HepG2 (cell line): ENCODE measurements around the gene ATP7B. TPM values are rescaled to one million over a fixed set of nuclear protein-coding genes. Genes with fewer than 3 reads are reported as not detected.

ENCODE experiments used
- BRCA1 ChIP-seq: sonication (generic); formaldehyde crosslinking; IDR thresholded peaks from 2 replicates; pipeline ENCODE4 v1.4.0; 2020; ENCODE audit warnings: missing genetic modification reagents
- GFI1 ChIP-seq: sonication (generic); formaldehyde crosslinking; IDR thresholded peaks from 2 replicates; pipeline ENCODE4 v1.5.0; 2020; ENCODE audit warnings: missing genetic modification reagents, mild to moderate bottlenecking, borderline replicate concordance
- HNRNPK ChIP-seq: fragments of 200-400 bp; formaldehyde crosslinking; IDR thresholded peaks from 2 replicates; pipeline ENCODE4 v1.6.1; 2018; ENCODE audit warnings: low read length, low read depth, moderate library complexity, mild to moderate bottlenecking; ENCODE audit not compliant: poor library complexity, severe bottlenecking
- IRX3 ChIP-seq: sonication (generic); formaldehyde crosslinking; IDR thresholded peaks from 2 replicates; pipeline ENCODE4 v1.8.1; 2023; ENCODE audit warnings: mild to moderate bottlenecking, low read depth, missing genetic modification reagents, borderline replicate concordance
- MAFK ChIP-seq, 2 experiments: IDR thresholded peaks in 1 of 2; conservative IDR thresholded peaks in 1 of 2; 2 replicates each; pipeline ENCODE4 v1.6.1; 2011; ENCODE audit warnings: improper control_type of control experiment in 2 of 2, low read length in 2 of 2
- RARG ChIP-seq: sonication (generic); formaldehyde crosslinking; IDR thresholded peaks from 2 replicates; pipeline ENCODE4 v1.4.0; 2020; ENCODE audit warnings: low read depth, mild to moderate bottlenecking, missing genetic modification reagents
- STAT5B ChIP-seq: sonication (generic); formaldehyde crosslinking; IDR thresholded peaks from 2 replicates; pipeline ENCODE4 v1.4.0; 2020; ENCODE audit warnings: missing genetic modification reagents
- ZNF225 ChIP-seq: sonication (generic); formaldehyde crosslinking; IDR thresholded peaks from 2 replicates; pipeline ENCODE4 v1.4.0; 2020; ENCODE audit warnings: mild to moderate bottlenecking, missing genetic modification reagents
- ZNF256 ChIP-seq: sonication (generic); formaldehyde crosslinking; conservative IDR thresholded peaks from 2 replicates; pipeline ENCODE4 v1.4.0; 2020; ENCODE audit warnings: missing genetic modification reagents
- ZNF329 ChIP-seq: sonication (generic); formaldehyde crosslinking; IDR thresholded peaks from 2 replicates; pipeline ENCODE4 v1.9.0; 2021; ENCODE audit warnings: low read depth, mild to moderate bottlenecking, missing genetic modification reagents
- ZNF567 ChIP-seq: sonication (generic); formaldehyde crosslinking; IDR thresholded peaks from 2 replicates; pipeline ENCODE4 v1.8.1; 2023; ENCODE audit warnings: mild to moderate bottlenecking, missing genetic modification reagents, borderline replicate concordance
- ZNF629 ChIP-seq: sonication (generic); formaldehyde crosslinking; conservative IDR thresholded peaks from 2 replicates; pipeline ENCODE4 v1.5.0; 2020; ENCODE audit warnings: missing genetic modification reagents
- polyA plus RNA-seq, 8 experiments: library from polyadenylated mRNA; depleted of rRNA in 3 of 8; stranded (reverse) in 7 of 8; unstranded in 1 of 8; fragments of >200 nt; fragmentation: Illumina TruSeq in 4 of 8; extraction: Trizol in 4 of 8; gene quantifications; 2 replicates each; pipeline versions ENCODE4 v1.2.1 to v1.2.3, GENCODE V29; 2011 to 2016; ENCODE audit warnings: low read depth in 4 of 8, missing spikeins in 1 of 8, mixed read lengths in 1 of 8; ENCODE audit not compliant: insufficient read depth in 1 of 8
- total RNA-seq, 5 experiments: library from RNA; depleted of rRNA; stranded (reverse); fragments of >200 nt; fragmentation: Illumina TruSeq; extraction: Trizol; gene quantifications; 2 replicates each; pipeline ENCODE4 v1.2.3, GENCODE V29; 2016; ENCODE audit warnings: low read depth in 1 of 5
- TF ChIP-seq, protein P1 (sequence below): sonication (generic); formaldehyde crosslinking; IDR thresholded peaks from 2 replicates; pipeline ENCODE4 v1.5.1; 2020; ENCODE audit warnings: mild to moderate bottlenecking, missing genetic modification reagents
- TF ChIP-seq, protein P2 (sequence below): IDR thresholded peaks from 2 replicates; pipeline ENCODE4 v1.6.1; 2016; ENCODE audit warnings: control low read depth
- TF ChIP-seq, protein P3 (sequence below): sonication (generic); formaldehyde crosslinking; IDR thresholded peaks from 2 replicates; pipeline ENCODE4 v1.8.0; 2022; ENCODE audit warnings: mild to moderate bottlenecking, missing genetic modification reagents, moderate library complexity
- TF ChIP-seq, protein P4 (sequence below), 2 experiments: sonication (generic) in 1 of 2; formaldehyde crosslinking in 1 of 2; IDR thresholded peaks; 2 replicates each; pipeline versions ENCODE4 v1.4.0 to v1.6.1; 2018 to 2020; ENCODE audit warnings: missing genetic modification reagents in 2 of 2, borderline replicate concordance in 1 of 2, low read depth in 1 of 2, mild to moderate bottlenecking in 1 of 2, missing biosample characterization in 1 of 2
- TF ChIP-seq, protein P5 (sequence below), 2 experiments: sonication (generic) in 1 of 2; formaldehyde crosslinking in 1 of 2; IDR thresholded peaks; 2 replicates each; pipeline versions ENCODE4 v1.4.0 to v1.6.1; 2016 to 2020; ENCODE audit warnings: borderline replicate concordance in 1 of 2, low read depth in 1 of 2, mild to moderate bottlenecking in 1 of 2, missing genetic modification reagents in 1 of 2

Gene ATP7B
- total and polyA plus RNA-seq, 2 of the 13 experiments (the other 11 are each of a cell fraction or from before 2014, with no cell fraction given), result 31.8 to 57.4 TPM

DNA sequence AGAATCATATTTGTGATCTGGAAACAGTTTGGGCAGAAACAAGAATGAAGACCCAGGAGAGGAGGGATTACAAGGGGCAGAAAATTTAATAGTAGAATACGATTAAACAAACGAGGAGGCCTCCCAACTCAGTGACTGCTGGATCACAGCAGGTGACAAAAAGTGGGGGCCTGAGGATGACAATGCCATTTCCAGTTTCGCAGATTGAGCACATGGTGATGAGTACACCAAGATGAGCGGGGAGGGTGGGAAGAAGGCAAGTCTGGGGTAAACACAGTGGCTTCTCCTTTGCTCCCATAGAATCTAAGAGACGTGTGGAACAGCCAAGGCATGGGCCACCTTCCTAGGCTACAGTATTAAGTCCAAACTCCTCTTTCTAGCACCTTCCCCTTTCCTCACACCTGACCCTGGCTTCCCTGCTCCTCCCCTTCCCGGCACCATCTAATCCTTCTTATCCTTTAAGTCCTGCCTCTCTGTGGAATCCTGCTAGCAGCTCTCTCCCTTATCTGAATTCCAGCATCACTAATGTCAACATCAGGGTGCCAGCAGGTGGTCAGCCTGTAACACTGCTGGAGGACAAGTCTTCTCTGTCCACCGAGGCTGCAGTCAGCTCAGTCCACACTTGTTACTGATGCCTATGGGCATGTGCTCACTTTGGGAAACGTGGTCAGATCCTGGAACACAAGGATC, 13.5 kb downstream of the ATP7B start (continued):
- TF ChIP-seq, protein P1, sequence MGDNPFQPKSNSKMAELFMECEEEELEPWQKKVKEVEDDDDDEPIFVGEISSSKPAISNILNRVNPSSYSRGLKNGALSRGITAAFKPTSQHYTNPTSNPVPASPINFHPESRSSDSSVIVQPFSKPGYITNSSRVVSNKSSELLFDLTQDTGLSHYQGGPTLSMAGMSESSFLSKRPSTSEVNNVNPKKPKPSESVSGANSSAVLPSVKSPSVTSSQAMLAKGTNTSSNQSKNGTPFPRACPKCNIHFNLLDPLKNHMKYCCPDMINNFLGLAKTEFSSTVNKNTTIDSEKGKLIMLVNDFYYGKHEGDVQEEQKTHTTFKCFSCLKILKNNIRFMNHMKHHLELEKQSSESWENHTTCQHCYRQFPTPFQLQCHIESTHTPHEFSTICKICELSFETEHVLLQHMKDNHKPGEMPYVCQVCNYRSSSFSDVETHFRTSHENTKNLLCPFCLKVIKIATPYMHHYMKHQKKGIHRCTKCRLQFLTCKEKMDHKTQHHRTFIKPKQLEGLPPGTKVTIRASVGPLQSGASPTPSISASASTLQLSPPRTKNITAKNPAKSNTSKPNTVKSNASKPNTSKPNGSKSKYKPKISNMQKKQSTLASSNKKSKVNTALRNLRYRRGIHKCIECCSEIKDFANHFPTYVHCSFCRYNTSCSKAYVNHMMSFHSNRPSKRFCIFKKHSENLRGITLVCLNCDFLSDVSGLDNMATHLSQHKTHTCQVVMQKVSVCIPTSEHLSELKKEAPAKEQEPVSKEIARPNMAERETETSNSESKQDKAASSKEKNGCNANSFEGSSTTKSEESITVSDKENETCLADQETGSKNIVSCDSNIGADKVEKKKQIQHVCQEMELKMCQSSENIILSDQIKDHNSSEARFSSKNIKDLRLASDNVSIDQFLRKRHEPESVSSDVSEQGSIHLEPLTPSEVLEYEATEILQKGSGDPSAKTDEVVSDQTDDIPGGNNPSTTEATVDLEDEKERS (CRISPR knock-in tag), result no peak
- TF ChIP-seq, protein P2, sequence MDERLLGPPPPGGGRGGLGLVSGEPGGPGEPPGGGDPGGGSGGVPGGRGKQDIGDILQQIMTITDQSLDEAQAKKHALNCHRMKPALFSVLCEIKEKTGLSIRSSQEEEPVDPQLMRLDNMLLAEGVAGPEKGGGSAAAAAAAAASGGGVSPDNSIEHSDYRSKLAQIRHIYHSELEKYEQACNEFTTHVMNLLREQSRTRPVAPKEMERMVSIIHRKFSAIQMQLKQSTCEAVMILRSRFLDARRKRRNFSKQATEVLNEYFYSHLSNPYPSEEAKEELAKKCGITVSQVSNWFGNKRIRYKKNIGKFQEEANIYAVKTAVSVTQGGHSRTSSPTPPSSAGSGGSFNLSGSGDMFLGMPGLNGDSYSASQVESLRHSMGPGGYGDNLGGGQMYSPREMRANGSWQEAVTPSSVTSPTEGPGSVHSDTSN (CRISPR knock-in tag), result no peak
- TF ChIP-seq, protein P3, sequence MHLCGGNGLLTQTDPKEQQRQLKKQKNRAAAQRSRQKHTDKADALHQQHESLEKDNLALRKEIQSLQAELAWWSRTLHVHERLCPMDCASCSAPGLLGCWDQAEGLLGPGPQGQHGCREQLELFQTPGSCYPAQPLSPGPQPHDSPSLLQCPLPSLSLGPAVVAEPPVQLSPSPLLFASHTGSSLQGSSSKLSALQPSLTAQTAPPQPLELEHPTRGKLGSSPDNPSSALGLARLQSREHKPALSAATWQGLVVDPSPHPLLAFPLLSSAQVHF (CRISPR knock-in tag), result no peak
- TF ChIP-seq, protein P4, sequence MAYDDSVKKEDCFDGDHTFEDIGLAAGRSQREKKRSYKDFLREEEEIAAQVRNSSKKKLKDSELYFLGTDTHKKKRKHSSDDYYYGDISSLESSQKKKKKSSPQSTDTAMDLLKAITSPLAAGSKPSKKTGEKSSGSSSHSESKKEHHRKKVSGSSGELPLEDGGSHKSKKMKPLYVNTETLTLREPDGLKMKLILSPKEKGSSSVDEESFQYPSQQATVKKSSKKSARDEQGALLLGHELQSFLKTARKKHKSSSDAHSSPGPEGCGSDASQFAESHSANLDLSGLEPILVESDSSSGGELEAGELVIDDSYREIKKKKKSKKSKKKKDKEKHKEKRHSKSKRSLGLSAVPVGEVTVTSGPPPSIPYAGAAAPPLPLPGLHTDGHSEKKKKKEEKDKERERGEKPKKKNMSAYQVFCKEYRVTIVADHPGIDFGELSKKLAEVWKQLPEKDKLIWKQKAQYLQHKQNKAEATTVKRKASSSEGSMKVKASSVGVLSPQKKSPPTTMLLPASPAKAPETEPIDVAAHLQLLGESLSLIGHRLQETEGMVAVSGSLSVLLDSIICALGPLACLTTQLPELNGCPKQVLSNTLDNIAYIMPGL (CRISPR knock-in tag; IDR thresholded peaks at IDR 0.05; ENCODE audit: borderline replicate concordance in 1 of 2, low read depth in 1 of 2), result peak in 1 of 2 experiments; percentile 60; a peak in 1 of 4 replicates
- TF ChIP-seq, protein P5, sequence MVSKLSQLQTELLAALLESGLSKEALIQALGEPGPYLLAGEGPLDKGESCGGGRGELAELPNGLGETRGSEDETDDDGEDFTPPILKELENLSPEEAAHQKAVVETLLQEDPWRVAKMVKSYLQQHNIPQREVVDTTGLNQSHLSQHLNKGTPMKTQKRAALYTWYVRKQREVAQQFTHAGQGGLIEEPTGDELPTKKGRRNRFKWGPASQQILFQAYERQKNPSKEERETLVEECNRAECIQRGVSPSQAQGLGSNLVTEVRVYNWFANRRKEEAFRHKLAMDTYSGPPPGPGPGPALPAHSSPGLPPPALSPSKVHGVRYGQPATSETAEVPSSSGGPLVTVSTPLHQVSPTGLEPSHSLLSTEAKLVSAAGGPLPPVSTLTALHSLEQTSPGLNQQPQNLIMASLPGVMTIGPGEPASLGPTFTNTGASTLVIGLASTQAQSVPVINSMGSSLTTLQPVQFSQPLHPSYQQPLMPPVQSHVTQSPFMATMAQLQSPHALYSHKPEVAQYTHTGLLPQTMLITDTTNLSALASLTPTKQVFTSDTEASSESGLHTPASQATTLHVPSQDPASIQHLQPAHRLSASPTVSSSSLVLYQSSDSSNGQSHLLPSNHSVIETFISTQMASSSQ (IDR thresholded peaks at IDR 0.05; ENCODE audit: low read depth), result no peak
- TF ChIP-seq, protein P5 (CRISPR knock-in tag; IDR thresholded peaks at IDR 0.05; ENCODE audit: borderline replicate concordance), result peak; percentile 78
- TF ChIP-seq RARG (CRISPR knock-in tag) (no peak), BRCA1 (CRISPR knock-in tag) (no peak), STAT5B (CRISPR knock-in tag) (no peak), HNRNPK (no peak), ZNF225 (CRISPR knock-in tag) (no peak), ZNF329 (CRISPR knock-in tag) (no peak), IRX3 (CRISPR knock-in tag) (no peak), ZNF567 (CRISPR knock-in tag) (no peak), MAFK (conservative IDR thresholded peaks at IDR 0.05 in 1 of 2, IDR thresholded peaks at IDR 0.05 in 1 of 2; ENCODE audit: low read length in 2 of 2) (no peak), ZNF629 (CRISPR knock-in tag) (no peak), ZNF256 (CRISPR knock-in tag) (no peak), GFI1 (CRISPR knock-in tag) (peak; percentile 68; the same call in 1 of the 2 replicates)
